ENCODE results near the gene TEX28. TPM values are rescaled to one million over a fixed set of nuclear protein-coding genes. Genes with fewer than 3 reads are reported as not detected.

TEX28 gene
- total RNA-seq, 1 donor from 2014 or later = not detected

DNA sequence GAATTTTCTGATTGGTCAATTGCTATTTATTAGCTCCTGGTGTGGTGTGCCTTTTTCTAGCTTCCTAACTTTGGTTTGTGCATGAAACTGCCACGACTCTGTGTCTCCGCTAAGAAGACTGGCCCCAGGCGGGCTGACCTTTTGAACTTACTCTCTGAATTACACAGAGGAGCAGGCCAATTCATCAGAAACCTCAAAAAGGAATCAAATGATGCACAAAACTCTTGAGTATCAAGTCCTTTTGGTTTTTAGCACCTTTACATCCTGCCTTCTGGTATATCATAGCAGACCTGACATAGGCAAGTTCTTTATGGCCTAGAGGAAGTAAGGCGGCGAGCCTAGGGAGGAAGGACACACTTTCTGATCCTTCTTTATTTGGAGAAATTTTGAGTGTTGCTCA lies 18.2 kb upstream of the TEX28 start:
- Histone ChIP-seq H3K27ac (ENCODE audit: low read depth, low read length) (no peak overlapping the region), H3K36me3 (ENCODE audit: control insufficient read depth in 3 of 3, insufficient read depth in 3 of 3, low read length in 3 of 3) (no peaks in the 10 kb centered on the region), H3K27me3 (ENCODE audit: control insufficient read depth in 3 of 3, insufficient read depth in 3 of 3, low read length in 3 of 3) (peaks cover 0 to 2% (median 0%) of the 10 kb centered on the region in 3 donors), H3K4me1 (ENCODE audit: control insufficient read depth in 3 of 3, insufficient read depth in 3 of 3, low read length in 3 of 3) (peaks cover 0 to 2% (median 1%) of the 10 kb centered on the region in 3 donors), H3K9me3 (ENCODE audit: control insufficient read depth in 3 of 3, low read length in 3 of 3) (no peaks in the 10 kb centered on the region), H3K4me3 (ENCODE audit: low read length in 3 of 3) (no peak overlapping the region), H3K9ac (ENCODE audit: low read depth in 1 of 3, low read length in 3 of 3) (no peak overlapping the region)

DNA sequence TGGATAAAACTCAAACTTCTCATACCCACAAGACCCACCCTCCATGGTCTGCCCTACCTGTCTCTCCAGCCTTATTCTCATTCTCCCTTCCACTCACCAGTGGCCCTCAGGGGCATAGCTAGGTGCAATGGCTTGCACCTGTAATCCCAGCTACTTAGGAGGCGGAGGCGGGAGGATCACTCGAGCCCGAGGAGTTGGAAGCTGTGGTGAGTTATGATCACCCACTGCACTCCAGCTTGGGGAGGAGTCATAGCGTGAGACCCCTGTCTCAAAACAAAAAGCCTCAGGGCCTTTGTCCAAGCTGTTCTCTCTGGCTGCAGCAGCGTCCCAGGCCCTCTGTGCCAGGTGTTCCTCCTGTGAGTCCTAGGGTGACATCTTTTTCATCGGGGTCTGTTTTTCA lies 17.2 kb upstream of the TEX28 start:
- Histone ChIP-seq H3K36me3 (ENCODE audit: control insufficient read depth in 3 of 3, insufficient read depth in 3 of 3, low read length in 3 of 3) (no peaks in the 10 kb centered on the region), H3K9ac (ENCODE audit: low read depth in 1 of 3, low read length in 3 of 3) (no peak overlapping the region), H3K27ac (ENCODE audit: low read depth, low read length) (no peak overlapping the region), H3K27me3 (ENCODE audit: control insufficient read depth in 3 of 3, insufficient read depth in 3 of 3, low read length in 3 of 3) (no peaks in the 10 kb centered on the region), H3K9me3 (ENCODE audit: control insufficient read depth in 3 of 3, low read length in 3 of 3) (no peaks in the 10 kb centered on the region), H3K4me1 (ENCODE audit: control insufficient read depth in 3 of 3, insufficient read depth in 3 of 3, low read length in 3 of 3) (peaks cover 2 to 4% (median 2%) of the 10 kb centered on the region in 3 donors), H3K4me3 (ENCODE audit: low read length in 3 of 3) (no peak overlapping the region)

DNA sequence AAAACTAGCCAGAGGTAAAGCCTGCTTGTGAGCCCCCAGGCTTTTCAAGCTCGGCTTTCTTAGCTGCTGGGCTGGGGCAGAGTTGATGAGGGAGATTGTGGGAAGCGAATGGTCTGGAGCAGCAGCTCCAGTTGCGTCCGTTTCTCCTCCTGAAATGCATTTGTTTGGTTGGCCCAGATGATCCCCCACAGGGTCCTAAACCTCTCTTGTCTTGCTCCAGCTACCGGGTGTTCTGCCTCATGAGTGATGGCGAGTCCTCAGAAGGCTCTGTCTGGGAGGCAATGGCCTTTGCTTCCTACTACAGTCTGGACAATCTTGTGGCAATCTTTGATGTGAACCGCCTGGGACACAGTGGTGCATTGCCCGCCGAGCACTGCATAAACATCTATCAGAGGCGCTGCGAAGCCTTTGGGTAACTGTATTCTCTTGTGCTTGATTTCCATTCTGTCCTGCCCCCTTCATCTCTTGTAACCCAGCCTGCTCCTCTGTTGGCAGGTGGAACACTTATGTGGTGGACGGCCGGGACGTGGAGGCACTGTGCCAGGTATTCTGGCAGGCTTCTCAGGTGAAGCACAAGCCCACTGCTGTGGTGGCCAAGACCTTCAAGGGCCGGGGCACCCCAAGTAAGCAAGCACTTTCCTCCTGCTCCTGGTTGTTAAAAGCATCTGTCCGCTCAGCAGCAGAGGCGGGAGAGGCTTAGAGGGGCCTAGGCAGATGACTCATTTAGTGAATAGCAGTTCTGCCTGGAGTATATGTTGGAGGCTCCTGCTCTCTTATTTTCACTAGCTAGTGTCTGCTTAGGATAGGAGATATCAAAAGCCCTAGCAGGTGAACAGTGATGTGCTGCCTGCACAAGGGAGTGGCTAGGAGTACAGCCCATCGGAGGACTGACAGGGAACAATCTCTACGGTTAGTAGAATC lies 16.0 kb upstream of the TEX28 start:
- H3K4me1 ChIP-seq (ENCODE audit: control insufficient read depth in 3 of 3, insufficient read depth in 3 of 3, low read length in 3 of 3) = peaks cover 2 to 4% (median 2%) of the 10 kb centered on the region in 3 donors
- H3K9me3 ChIP-seq (ENCODE audit: control insufficient read depth in 3 of 3, low read length in 3 of 3) = no peaks in the 10 kb centered on the region
- no peak overlapping the region for H3K9ac ChIP-seq (ENCODE audit: low read depth in 1 of 3, low read length in 3 of 3)
- no peak overlapping the region for H3K27ac ChIP-seq (ENCODE audit: low read depth, low read length)
- H3K27me3 ChIP-seq (ENCODE audit: control insufficient read depth in 3 of 3, insufficient read depth in 3 of 3, low read length in 3 of 3) = peaks cover 0 to 3% (median 0%) of the 10 kb centered on the region in 3 donors
- H3K36me3 ChIP-seq (ENCODE audit: control insufficient read depth in 3 of 3, insufficient read depth in 3 of 3, low read length in 3 of 3) = no peaks in the 10 kb centered on the region
- H3K4me3 ChIP-seq (ENCODE audit: low read length in 3 of 3) = no peak overlapping the region

DNA sequence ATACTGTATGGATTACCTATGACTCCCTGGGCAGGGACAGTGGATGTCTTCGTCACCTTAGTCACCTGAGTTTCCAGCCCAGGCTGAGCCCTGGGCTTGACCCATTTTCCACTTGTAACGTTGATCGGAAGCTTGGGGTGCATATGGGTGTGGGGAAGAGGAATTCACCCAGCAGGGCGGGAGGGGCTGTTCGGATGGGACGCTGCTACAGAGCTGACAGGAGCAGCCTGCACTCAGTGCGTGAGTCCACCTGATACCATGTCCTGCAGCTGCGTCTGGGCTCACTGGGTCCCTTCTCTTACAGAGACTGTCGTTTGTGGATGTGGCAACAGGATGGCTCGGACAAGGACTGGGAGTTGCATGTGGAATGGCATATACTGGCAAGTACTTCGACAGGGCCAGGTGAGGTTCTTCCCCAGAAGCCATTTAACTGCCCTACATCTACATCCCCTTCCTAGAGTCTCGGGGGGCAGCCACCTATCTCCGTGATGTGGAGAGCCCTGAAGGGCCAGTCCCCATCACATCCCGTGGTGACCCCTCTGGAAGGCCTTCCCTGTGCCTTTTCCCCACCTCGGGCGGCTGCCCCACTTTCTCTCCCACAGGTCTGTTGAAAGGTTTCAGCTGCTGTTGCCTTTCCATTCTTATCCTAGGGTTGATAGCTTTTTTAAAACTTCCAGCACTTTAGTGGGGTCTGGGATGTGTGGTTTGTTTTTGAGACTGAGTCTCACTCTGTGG lies 14.3 kb upstream of the TEX28 start:
- Histone ChIP-seq H3K27me3 (ENCODE audit: control insufficient read depth in 3 of 3, insufficient read depth in 3 of 3, low read length in 3 of 3) (peaks cover 0 to 12% (median 0%) of the 10 kb centered on the region in 3 donors), H3K9me3 (ENCODE audit: control insufficient read depth in 3 of 3, low read length in 3 of 3) (no peaks in the 10 kb centered on the region), H3K9ac (ENCODE audit: low read depth in 1 of 3, low read length in 3 of 3) (no peak overlapping the region), H3K36me3 (ENCODE audit: control insufficient read depth in 3 of 3, insufficient read depth in 3 of 3, low read length in 3 of 3) (no peaks in the 10 kb centered on the region), H3K4me3 (ENCODE audit: low read length in 3 of 3) (no peak overlapping the region), H3K27ac (ENCODE audit: low read depth, low read length) (no peak overlapping the region), H3K4me1 (ENCODE audit: control insufficient read depth in 3 of 3, insufficient read depth in 3 of 3, low read length in 3 of 3) (peaks cover 2 to 4% (median 2%) of the 10 kb centered on the region in 3 donors)

DNA sequence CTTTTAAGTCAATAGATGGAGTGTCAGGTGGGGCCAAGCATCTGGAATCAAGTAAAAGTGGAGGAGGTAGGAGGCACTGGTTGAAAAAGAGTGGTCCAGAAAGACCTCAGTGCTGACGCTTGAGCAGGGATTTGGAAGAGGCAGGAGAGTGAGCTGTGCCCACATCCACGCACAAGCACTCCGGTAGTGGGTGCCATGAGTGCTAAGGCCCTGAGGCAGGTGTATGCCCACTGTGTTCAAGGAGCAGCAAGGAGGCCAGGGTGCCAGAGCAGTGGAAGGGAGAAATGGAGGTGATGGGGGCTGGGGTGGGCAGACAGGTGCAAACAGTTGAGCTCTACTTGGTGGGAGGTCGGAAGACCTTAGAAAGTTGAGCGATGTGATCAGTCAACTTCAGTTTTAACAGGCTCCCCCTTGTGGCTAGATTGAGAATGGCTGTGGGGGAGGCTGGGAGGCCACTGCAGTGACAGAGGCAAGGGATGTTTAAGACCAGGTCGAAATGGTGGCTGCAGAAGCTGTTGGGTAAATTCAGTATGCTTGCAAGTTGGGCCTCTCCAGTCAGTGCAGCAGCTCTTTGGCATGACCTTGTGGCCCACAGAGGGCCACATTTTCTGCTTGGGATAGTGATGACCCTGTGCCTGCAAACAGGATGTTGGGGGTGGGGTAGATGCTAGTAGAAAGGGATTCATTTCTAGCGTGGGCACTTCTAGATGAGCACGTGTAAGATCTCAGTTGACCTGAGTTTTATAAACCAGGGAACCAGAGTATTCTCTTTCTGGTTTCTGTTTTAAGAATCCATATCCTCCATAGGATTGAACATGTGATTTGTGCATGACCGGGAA lies 13.4 kb upstream of the TEX28 start:
- Histone ChIP-seq H3K4me3 (ENCODE audit: low read length in 3 of 3) (no peak overlapping the region), H3K4me1 (ENCODE audit: control insufficient read depth in 3 of 3, insufficient read depth in 3 of 3, low read length in 3 of 3) (peaks cover 2 to 4% (median 2%) of the 10 kb centered on the region in 3 donors), H3K9ac (ENCODE audit: low read depth in 1 of 3, low read length in 3 of 3) (no peak overlapping the region), H3K36me3 (ENCODE audit: control insufficient read depth in 3 of 3, insufficient read depth in 3 of 3, low read length in 3 of 3) (no peaks in the 10 kb centered on the region), H3K27me3 (ENCODE audit: control insufficient read depth in 3 of 3, insufficient read depth in 3 of 3, low read length in 3 of 3) (peaks cover 0 to 12% (median 0%) of the 10 kb centered on the region in 3 donors), H3K9me3 (ENCODE audit: control insufficient read depth in 3 of 3, low read length in 3 of 3) (no peaks in the 10 kb centered on the region), H3K27ac (ENCODE audit: low read depth, low read length) (no peak overlapping the region)

DNA sequence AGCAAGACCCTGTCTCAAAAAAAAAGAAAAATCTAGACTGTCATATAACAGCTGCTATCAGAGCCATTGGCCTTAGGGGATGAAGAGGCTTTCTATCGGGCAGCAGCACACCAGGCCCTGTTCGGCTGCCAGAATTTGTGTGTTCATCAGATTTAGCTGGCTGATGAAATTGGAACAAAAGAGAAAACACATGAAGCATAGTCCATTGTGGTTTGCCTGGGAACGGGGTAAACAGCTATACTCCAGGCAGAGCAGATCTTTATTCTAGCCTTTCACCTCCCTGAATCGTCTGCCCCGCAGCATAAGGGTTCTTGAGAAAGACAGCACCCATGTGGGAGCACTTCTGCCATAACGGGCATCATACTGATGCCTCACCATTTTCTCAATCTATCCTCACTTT lies 12.3 kb upstream of the TEX28 start:
- Histone ChIP-seq H3K4me3 (ENCODE audit: low read length in 3 of 3) (no peak overlapping the region), H3K36me3 (ENCODE audit: control insufficient read depth in 3 of 3, insufficient read depth in 3 of 3, low read length in 3 of 3) (no peaks in the 10 kb centered on the region), H3K27ac (ENCODE audit: low read depth, low read length) (no peak overlapping the region), H3K9ac (ENCODE audit: low read depth in 1 of 3, low read length in 3 of 3) (no peak overlapping the region), H3K4me1 (ENCODE audit: control insufficient read depth in 3 of 3, insufficient read depth in 3 of 3, low read length in 3 of 3) (peaks cover 2 to 4% (median 2%) of the 10 kb centered on the region in 3 donors), H3K9me3 (ENCODE audit: control insufficient read depth in 3 of 3, low read length in 3 of 3) (no peaks in the 10 kb centered on the region), H3K27me3 (ENCODE audit: control insufficient read depth in 3 of 3, insufficient read depth in 3 of 3, low read length in 3 of 3) (peaks cover 0 to 12% (median 0%) of the 10 kb centered on the region in 3 donors)

DNA sequence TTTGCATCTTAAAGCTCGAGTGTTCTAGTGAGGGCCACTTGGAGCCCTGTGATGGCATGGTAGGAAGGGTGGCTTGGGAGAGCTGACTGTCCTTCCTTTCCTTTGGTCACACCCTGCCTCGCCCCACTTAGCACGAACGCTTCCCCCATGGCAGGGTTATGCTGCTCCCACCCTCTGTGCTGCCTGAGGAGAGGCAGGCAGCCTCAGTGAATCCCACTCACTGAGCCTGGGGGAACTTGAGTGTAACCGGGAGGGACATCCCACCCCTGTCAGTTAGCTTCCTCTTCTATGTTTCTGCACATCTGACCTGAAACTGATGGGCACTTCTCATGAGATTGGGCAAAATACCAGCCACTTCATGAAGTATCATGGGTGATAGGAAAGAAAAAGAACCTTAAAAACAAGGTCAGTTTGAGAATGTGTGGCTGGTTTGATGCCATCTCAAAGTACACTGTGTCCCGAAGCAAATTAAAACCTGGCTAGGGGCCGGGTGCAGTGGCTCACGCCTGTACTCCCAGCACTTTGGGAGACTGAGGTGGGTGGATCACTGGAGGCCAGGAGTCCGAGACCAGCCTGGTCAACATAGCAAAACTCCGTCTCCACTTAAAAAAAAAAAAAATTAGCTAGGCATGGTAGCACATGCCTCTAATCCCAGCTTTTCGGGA lies 10.7 kb upstream of the TEX28 start:
- Histone ChIP-seq H3K27me3 (ENCODE audit: control insufficient read depth in 3 of 3, insufficient read depth in 3 of 3, low read length in 3 of 3) (peaks cover 0 to 12% (median 0%) of the 10 kb centered on the region in 3 donors), H3K36me3 (ENCODE audit: control insufficient read depth in 3 of 3, insufficient read depth in 3 of 3, low read length in 3 of 3) (no peaks in the 10 kb centered on the region), H3K4me3 (ENCODE audit: low read length in 3 of 3) (no peak overlapping the region), H3K4me1 (ENCODE audit: control insufficient read depth in 3 of 3, insufficient read depth in 3 of 3, low read length in 3 of 3) (peaks cover 2 to 4% (median 2%) of the 10 kb centered on the region in 3 donors), H3K9me3 (ENCODE audit: control insufficient read depth in 3 of 3, low read length in 3 of 3) (no peaks in the 10 kb centered on the region), H3K9ac (ENCODE audit: low read depth in 1 of 3, low read length in 3 of 3) (no peak overlapping the region), H3K27ac (ENCODE audit: low read depth, low read length) (no peak overlapping the region)

DNA sequence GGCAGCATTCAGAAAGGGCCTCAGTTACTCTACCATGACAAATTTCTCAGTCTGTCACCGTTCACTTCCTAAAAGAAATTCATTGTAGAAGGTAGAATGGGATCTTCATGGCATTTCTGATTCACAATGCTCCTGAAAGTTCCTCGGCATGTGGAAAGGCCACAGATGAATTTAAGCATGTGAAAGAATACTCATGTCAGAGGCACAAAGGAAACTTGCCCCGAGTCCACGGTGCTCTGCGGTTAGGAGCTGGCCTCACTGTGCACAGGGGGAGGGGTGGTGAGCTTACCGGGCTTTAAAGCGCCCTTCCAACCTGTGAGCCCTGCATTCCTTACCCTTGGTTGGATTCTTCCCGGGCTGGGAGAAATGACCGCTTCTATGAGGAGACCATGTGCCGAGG lies 9.9 kb upstream of the TEX28 start:
- Histone ChIP-seq H3K9ac (ENCODE audit: low read depth in 1 of 3, low read length in 3 of 3) (no peak overlapping the region), H3K4me3 (ENCODE audit: low read length in 3 of 3) (no peak overlapping the region), H3K27ac (ENCODE audit: low read depth, low read length) (no peak overlapping the region), H3K27me3 (ENCODE audit: control insufficient read depth in 3 of 3, insufficient read depth in 3 of 3, low read length in 3 of 3) (peaks cover 0 to 12% (median 0%) of the 10 kb centered on the region in 3 donors), H3K9me3 (ENCODE audit: control insufficient read depth in 3 of 3, low read length in 3 of 3) (no peaks in the 10 kb centered on the region), H3K36me3 (ENCODE audit: control insufficient read depth in 3 of 3, insufficient read depth in 3 of 3, low read length in 3 of 3) (no peaks in the 10 kb centered on the region), H3K4me1 (ENCODE audit: control insufficient read depth in 3 of 3, insufficient read depth in 3 of 3, low read length in 3 of 3) (peaks cover 2 to 4% (median 2%) of the 10 kb centered on the region in 3 donors)

DNA sequence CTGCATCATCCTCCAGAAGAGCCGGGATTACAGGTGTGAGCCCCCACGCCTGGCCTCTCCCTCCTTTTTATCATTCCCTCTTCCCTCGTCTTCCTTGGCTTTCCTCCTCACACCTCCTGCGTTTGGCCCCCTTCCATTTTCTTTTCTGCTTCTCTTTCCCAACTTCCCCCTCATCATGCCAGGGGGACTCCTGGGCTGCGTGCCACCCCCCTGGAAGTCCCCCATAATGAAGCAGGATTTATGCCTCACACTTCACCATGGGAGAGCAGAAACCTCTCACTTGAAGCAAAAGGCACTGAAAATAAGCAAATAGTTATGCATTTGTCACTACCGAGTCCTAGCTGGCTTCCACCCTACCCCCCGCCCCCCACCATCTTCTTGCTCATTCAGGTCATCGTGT lies 8.6 kb upstream of the TEX28 start:
- no peak overlapping the region for H3K27ac ChIP-seq (ENCODE audit: low read depth, low read length)
- no peaks in the 10 kb centered on the region for H3K36me3 ChIP-seq (ENCODE audit: control insufficient read depth in 3 of 3, insufficient read depth in 3 of 3, low read length in 3 of 3)
- no peak overlapping the region for H3K4me3 ChIP-seq (ENCODE audit: low read length in 3 of 3)
- H3K27me3 ChIP-seq (ENCODE audit: control insufficient read depth in 3 of 3, insufficient read depth in 3 of 3, low read length in 3 of 3) = peaks cover 0 to 12% (median 0%) of the 10 kb centered on the region in 3 donors
- H3K9ac ChIP-seq (ENCODE audit: low read depth in 1 of 3, low read length in 3 of 3) = no peak overlapping the region
- no peaks in the 10 kb centered on the region for H3K9me3 ChIP-seq (ENCODE audit: control insufficient read depth in 3 of 3, low read length in 3 of 3)
- H3K4me1 ChIP-seq (ENCODE audit: control insufficient read depth in 3 of 3, insufficient read depth in 3 of 3, low read length in 3 of 3) = peaks cover 1 to 4% (median 2%) of the 10 kb centered on the region in 3 donors
